CD4-positive, alpha-beta T cell (primary cell): ENCODE measurements around the gene HSPA9. TPM values are rescaled to one million over a fixed set of nuclear protein-coding genes. Genes with fewer than 3 reads are reported as not detected.

ENCODE experiments used
- ATAC-seq: fragments of 200-7000 bp; cut with Tn5 transposase; one replicate; pipeline ENCODE4 v1.10.0; 2022; ENCODE audit warnings: mild to moderate bottlenecking; ENCODE audit not compliant: poor library complexity
- CTCF ChIA-PET: fragments of 350-600 bp; sonication (Branson Sonifier 250); formaldehyde crosslinking; loops from one replicate; lab custom pipeline; 2021; ENCODE audit warnings: antibody characterized with exemption, inconsistent platforms; lab: Charles Lee
- POLR2A ChIA-PET: fragments of 350-600 bp; sonication (Branson Sonifier 250); formaldehyde crosslinking; loops from one replicate; lab custom pipeline; 2021; ENCODE audit warnings: antibody characterized with exemption, inconsistent platforms; lab: Charles Lee
- DNase-seq, 14 experiments: peaks; one replicate each; pipeline ENCODE4 v3.0.0-alpha.2; 2013 to 2020; ENCODE audit warnings: mixed read lengths in 2 of 14
- H3K27ac ChIP-seq, 2 donors: one replicate each; pipeline versions ENCODE4 v1.5.1 to v1.7.0; 2013; ENCODE audit warnings: low read length in 2 of 2, low read depth in 1 of 2, mild to moderate bottlenecking in 1 of 2
- H3K27me3 ChIP-seq, 2 experiments: 1 replicate in 1 of 2; 2 replicates in 1 of 2; pipeline versions ENCODE4 v1.6.1 to v1.7.0; 2013; ENCODE audit warnings: low read length in 2 of 2, control low read depth in 1 of 2, mild to moderate bottlenecking in 1 of 2, moderate library complexity in 1 of 2; ENCODE audit not compliant: insufficient read depth in 2 of 2, control insufficient read depth in 1 of 2
- H3K36me3 ChIP-seq: one replicate; pipeline ENCODE4 v1.6.1; 2013; ENCODE audit warnings: low read length, control low read depth; ENCODE audit not compliant: insufficient read depth
- H3K4me1 ChIP-seq: one replicate; pipeline ENCODE4 v1.6.1; 2013; ENCODE audit warnings: low read length, control low read depth; ENCODE audit not compliant: insufficient read depth
- H3K4me3 ChIP-seq: one replicate; pipeline ENCODE4 v1.5.1; 2013; ENCODE audit warnings: mild to moderate bottlenecking, low read length, moderate library complexity
- H3K9me3 ChIP-seq, 2 experiments: 1 replicate in 1 of 2; 2 replicates in 1 of 2; pipeline versions ENCODE4 v1.6.1 to v1.7.0; 2013; ENCODE audit warnings: low read length in 2 of 2, mild to moderate bottlenecking in 2 of 2, control low read depth in 1 of 2, moderate library complexity in 1 of 2; ENCODE audit not compliant: control insufficient read depth in 1 of 2, insufficient read depth in 1 of 2
- H3K27ac Mint-ChIP-seq: one replicate; pipeline ENCODE4 v1.8.0; 2020; ENCODE audit warnings: mixed read lengths
- H3K27me3 Mint-ChIP-seq: one replicate; pipeline ENCODE4 v1.8.0; 2021; ENCODE audit warnings: mixed read lengths
- H3K36me3 Mint-ChIP-seq: one replicate; pipeline ENCODE4 v1.8.0; 2021; ENCODE audit warnings: low read depth, mixed read lengths
- H3K4me1 Mint-ChIP-seq: one replicate; pipeline ENCODE4 v1.8.0; 2021; ENCODE audit warnings: low read depth, mixed read lengths
- H3K4me3 Mint-ChIP-seq: one replicate; pipeline ENCODE4 v1.8.0; 2020; ENCODE audit warnings: mild to moderate bottlenecking, mixed read lengths
- H3K9me3 Mint-ChIP-seq: one replicate; pipeline ENCODE4 v1.8.0; 2020; ENCODE audit warnings: mixed read lengths
- CTCF ChIP-seq: fragments of 200-600 bp; IDR thresholded peaks from one replicate; pipeline ENCODE4 v1.8.0; 2022; ENCODE audit warnings: antibody characterized with exemption, mild to moderate bottlenecking
- intact Hi-C, 2 experiments: fragments of 100-400 bp; cut with DNase I in 1 of 2; cut with micrococcal nuclease in 1 of 2; formaldehyde crosslinking; loops; one replicate each; pipeline versions ENCODE4 v1.15.1 to v1.9.0; 2023 to 2025; cut with DNase I, micrococcal nuclease
- total RNA-seq, 174 experiments: library from RNA in 2 of 174; stranded (reverse) in 2 of 174; gene quantifications; one replicate each; pipeline ENCODE4 v1.2.3 and lab custom pipeline; 2021 to 2026

Gene HSPA9
- total RNA-seq, 2 experiments from 2014 or later, result 354 to 366 TPM

- Histone ChIP-seq H3K4me1 (no peaks in the 10 kb centered on the region), H3K4me3 (no peak overlapping the region), H3K36me3 (no peaks in the 10 kb centered on the region), H3K9me3 (no peaks in the 10 kb centered on the region), H3K27me3 (peaks cover 19 to 20% of the 10 kb centered on the region in 2 experiments), H3K27ac (no peak overlapping the region)
- DNase-seq, result no peak
- H3K9me3 Mint-ChIP-seq, result no peaks in the 10 kb centered on the region
- peaks cover 49% of the 10 kb centered on the region for H3K27me3 Mint-ChIP-seq
- intact Hi-C loops, result no loop called here
- CTCF ChIA-PET, result no interaction called here
- no peaks in the 10 kb centered on the region for H3K36me3 Mint-ChIP-seq
- TF ChIP-seq CTCF, result no peak
- no peak for ATAC-seq
- POLR2A ChIA-PET, result no interaction called here
- H3K27ac Mint-ChIP-seq, result no peak overlapping the region
- H3K4me3 Mint-ChIP-seq, result no peak overlapping the region
- H3K4me1 Mint-ChIP-seq, result no peaks in the 10 kb centered on the region
Measured at GRCh38 chr5:138595180-138595795, 20.1 kb upstream of the HSPA9 start.

GRCh38 chr5:138594305-138595058, 19.3 kb upstream of the HSPA9 start:
- no peak for ATAC-seq
- Histone ChIP-seq H3K27me3 (peaks cover 19 to 20% of the 10 kb centered on the region in 2 experiments), H3K4me1 (no peaks in the 10 kb centered on the region), H3K4me3 (no peak overlapping the region), H3K27ac (no peak overlapping the region), H3K36me3 (no peaks in the 10 kb centered on the region), H3K9me3 (no peaks in the 10 kb centered on the region)
- no peak overlapping the region for H3K4me3 Mint-ChIP-seq
- H3K27ac Mint-ChIP-seq, result no peak overlapping the region
- CTCF ChIA-PET, result no interaction called here
- POLR2A ChIA-PET, result no interaction called here
- peak; percentile 34 for TF ChIP-seq CTCF
- intact Hi-C loops, result no loop called here
- H3K4me1 Mint-ChIP-seq, result no peaks in the 10 kb centered on the region
- H3K9me3 Mint-ChIP-seq, result no peaks in the 10 kb centered on the region
- no peak for DNase-seq
- H3K27me3 Mint-ChIP-seq, result peaks cover 46% of the 10 kb centered on the region
- H3K36me3 Mint-ChIP-seq, result no peaks in the 10 kb centered on the region

GRCh38 chr5:138588013-138588788, 13.0 kb upstream of the HSPA9 start:
- Histone ChIP-seq H3K27ac (no peak overlapping the region), H3K4me3 (no peak overlapping the region), H3K27me3 (peaks cover 0 to 4% of the 10 kb centered on the region in 2 experiments), H3K36me3 (no peaks in the 10 kb centered on the region), H3K4me1 (no peaks in the 10 kb centered on the region), H3K9me3 (no peaks in the 10 kb centered on the region)
- DNase-seq, result no peak
- TF ChIP-seq CTCF, result no peak
- no peak overlapping the region for H3K27ac Mint-ChIP-seq
- no peak for ATAC-seq
- H3K36me3 Mint-ChIP-seq, result no peaks in the 10 kb centered on the region
- intact Hi-C loops, result no loop called here
- POLR2A ChIA-PET, result no interaction called here
- no peaks in the 10 kb centered on the region for H3K4me1 Mint-ChIP-seq
- H3K4me3 Mint-ChIP-seq, result no peak overlapping the region
- CTCF ChIA-PET, result interaction anchor here (0.6 kb wide), 1 partner anchor 41 kb away, joined by 3 read pairs; no protein-coding TSS in a partner anchor
- H3K9me3 Mint-ChIP-seq, result no peaks in the 10 kb centered on the region
- H3K27me3 Mint-ChIP-seq, result peaks cover 24% of the 10 kb centered on the region
